Left ventricle myocardium inferior (tissue), 1 donor: ENCODE measurements around the gene NTMT2. TPM values are rescaled to one million over a fixed set of nuclear protein-coding genes. Genes with fewer than 3 reads are reported as not detected.
"Not testable (repeated sequence)": the region's sequence is repeated elsewhere in the genome, so short reads cannot be mapped to it uniquely, and the experiment has no call there.

Source experiments
- DNase-seq: peaks from one replicate; pipeline ENCODE4 v3.0.0-alpha.2; 2020
- H3K27ac ChIP-seq: fragments of 200-600 bp; replicated peaks from 2 replicates; pipeline ENCODE4 v1.8.0; 2021
- H3K27me3 ChIP-seq: fragments of 200-600 bp; 2 replicates; pipeline ENCODE4 v1.8.0; 2021; ENCODE audit warnings: low read depth
- H3K36me3 ChIP-seq: fragments of 200-600 bp; 2 replicates; pipeline ENCODE4 v1.8.0; 2021
- H3K4me1 ChIP-seq: fragments of 200-600 bp; 2 replicates; pipeline ENCODE4 v1.8.0; 2021
- H3K4me3 ChIP-seq: fragments of 200-600 bp; 2 replicates; pipeline ENCODE4 v1.8.0; 2021; ENCODE audit warnings: mild to moderate bottlenecking, moderate library complexity
- H3K9me3 ChIP-seq: fragments of 200-600 bp; replicated peaks from 2 replicates; pipeline ENCODE4 v1.8.0; 2021
- intact Hi-C: fragments of 100-400 bp; cut with micrococcal nuclease; formaldehyde crosslinking; loops from one replicate; pipeline ENCODE4 v1.11.0; 2022
- long read RNA-seq: library from polyadenylated mRNA; unstranded; transcript quantifications from one replicate; pipeline ENCODE4 v2.0.0, GENCODE V29; 2021
- total RNA-seq: library from RNA; stranded (reverse); fragmentation: NEBNext Ultra II Directional; extraction: Animal tissue kit (Norgen Biotek cat#: 25700); gene quantifications from one replicate; pipeline ENCODE4 v1.2.1, GENCODE V29; 2021
- TF ChIP-seq, protein P1 (sequence below): fragments of 200-600 bp; IDR thresholded peaks from 2 replicates; pipeline ENCODE4 v1.8.0; 2021; ENCODE audit warnings: antibody characterized with exemption, mild to moderate bottlenecking, borderline replicate concordance
- donor health status: DM: no; HTN: yes; CAD: no; lungs with severe emphysema.

Gene NTMT2
- 5.7 TPM for total RNA-seq
- long read RNA-seq, partial matches to known transcripts: 0 of 12 reads
- long read RNA-seq, other reads (novel, unspliced or antisense): 8 of 12 reads

- TF ChIP-seq, protein P1, sequence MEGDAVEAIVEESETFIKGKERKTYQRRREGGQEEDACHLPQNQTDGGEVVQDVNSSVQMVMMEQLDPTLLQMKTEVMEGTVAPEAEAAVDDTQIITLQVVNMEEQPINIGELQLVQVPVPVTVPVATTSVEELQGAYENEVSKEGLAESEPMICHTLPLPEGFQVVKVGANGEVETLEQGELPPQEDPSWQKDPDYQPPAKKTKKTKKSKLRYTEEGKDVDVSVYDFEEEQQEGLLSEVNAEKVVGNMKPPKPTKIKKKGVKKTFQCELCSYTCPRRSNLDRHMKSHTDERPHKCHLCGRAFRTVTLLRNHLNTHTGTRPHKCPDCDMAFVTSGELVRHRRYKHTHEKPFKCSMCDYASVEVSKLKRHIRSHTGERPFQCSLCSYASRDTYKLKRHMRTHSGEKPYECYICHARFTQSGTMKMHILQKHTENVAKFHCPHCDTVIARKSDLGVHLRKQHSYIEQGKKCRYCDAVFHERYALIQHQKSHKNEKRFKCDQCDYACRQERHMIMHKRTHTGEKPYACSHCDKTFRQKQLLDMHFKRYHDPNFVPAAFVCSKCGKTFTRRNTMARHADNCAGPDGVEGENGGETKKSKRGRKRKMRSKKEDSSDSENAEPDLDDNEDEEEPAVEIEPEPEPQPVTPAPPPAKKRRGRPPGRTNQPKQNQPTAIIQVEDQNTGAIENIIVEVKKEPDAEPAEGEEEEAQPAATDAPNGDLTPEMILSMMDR: no peak
- Histone ChIP-seq H3K4me3 (peak within 1 kb of the TSS; percentile 53), H3K4me1 (peaks cover 21% of the 10 kb centered on the region), H3K27me3 (no peaks in the 10 kb centered on the region), H3K9me3 (peaks cover 12% of the 10 kb centered on the region), H3K36me3 (no peaks in the 10 kb centered on the region), H3K27ac (peak within 1 kb of the TSS; percentile 81)
- DNase-seq: peak; percentile 61
- intact Hi-C loops: no loop called here
Measured at GRCh38 chr1:170145770-170146676, at the start of gene NTMT2. NTMT2 (plus strand) TSS chr1:170145959; CDS start chr1:170146108, 149 bp downstream.

GRCh38 chr1:170095976-170096748 is 49.6 kb upstream of the NTMT2 start:
- TF ChIP-seq, protein P1: no peak
- no peak for DNase-seq

DNA sequence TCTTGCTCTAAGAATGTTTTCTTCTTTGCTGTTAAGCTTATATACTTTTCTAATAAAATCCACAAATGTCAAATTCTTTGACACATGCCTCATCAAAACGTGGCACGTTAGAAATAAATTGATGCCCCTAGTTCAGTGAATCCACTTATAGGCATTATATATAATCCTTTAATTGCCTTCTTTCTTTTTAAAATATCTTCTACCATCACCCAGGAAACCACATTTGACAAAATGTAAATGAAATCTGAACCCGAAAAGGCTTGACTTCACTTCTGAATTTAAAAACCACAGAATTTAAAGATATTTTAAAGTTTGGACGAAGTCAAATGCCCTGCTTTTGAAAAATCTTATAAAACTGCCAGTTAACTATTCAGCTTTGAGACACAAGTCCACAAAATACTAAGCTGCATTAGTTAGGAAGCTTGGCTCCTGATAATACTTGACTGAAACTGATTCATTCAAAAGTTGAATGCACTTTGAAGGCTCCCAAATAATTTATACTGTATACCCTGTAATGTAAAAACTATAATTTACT is 48.9 kb upstream of the NTMT2 start:
- no peaks in the 10 kb centered on the region for H3K27me3 ChIP-seq
- intact Hi-C loops: no loop called here
- TF ChIP-seq, protein P1: no peak
- H3K9me3 ChIP-seq: no peaks in the 10 kb centered on the region
- DNase-seq: no peak
- no peak overlapping the region for H3K4me3 ChIP-seq
- H3K4me1 ChIP-seq: no peaks in the 10 kb centered on the region
- no peaks in the 10 kb centered on the region for H3K36me3 ChIP-seq
- H3K27ac ChIP-seq: no peak overlapping the region

More at GRCh38 chr1:170095976-170096748, 49.6 kb upstream of the NTMT2 start:
- H3K36me3 ChIP-seq: no peaks in the 10 kb centered on the region
- no peaks in the 10 kb centered on the region for H3K27me3 ChIP-seq
- no peak overlapping the region for H3K27ac ChIP-seq
- no peaks in the 10 kb centered on the region for H3K9me3 ChIP-seq
- no peaks in the 10 kb centered on the region for H3K4me1 ChIP-seq
- H3K4me3 ChIP-seq: no peak overlapping the region
- intact Hi-C loops: no loop called here

DNA sequence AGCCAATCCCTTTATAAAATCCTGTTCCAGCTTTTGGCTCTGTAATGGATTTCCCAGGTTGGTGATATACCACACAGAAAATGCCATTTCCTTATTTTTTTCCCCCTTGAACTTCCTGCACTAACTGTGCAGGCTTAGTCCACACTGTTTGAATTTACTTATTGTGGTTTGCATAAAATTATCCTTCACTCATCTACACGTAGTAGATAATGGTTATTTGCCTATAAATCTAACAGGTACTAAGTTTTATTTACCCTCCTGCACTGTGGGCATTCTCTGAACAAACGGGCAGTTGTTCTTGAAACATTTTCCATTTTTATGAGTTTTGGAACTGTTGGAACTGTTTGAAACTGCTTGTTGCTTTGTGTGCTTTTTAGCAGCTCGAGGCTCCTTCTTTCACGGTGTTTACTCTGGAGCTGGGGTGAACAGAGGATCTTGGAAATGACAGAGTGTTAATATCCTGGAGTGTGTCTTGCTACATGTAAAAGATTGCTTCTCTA is 48.3 kb upstream of the NTMT2 start:
- TF ChIP-seq, protein P1: no peak
- intact Hi-C loops: no loop called here

GRCh38 chr1:170113140-170113539 is 32.6 kb upstream of the NTMT2 start:
- H3K27me3 ChIP-seq, DNase-seq, H3K4me1 ChIP-seq, H3K4me3 ChIP-seq, H3K9me3 ChIP-seq, H3K36me3 ChIP-seq, H3K27ac ChIP-seq, intact Hi-C loops: not testable (repeated sequence)

More for the DNA sequence above, 48.3 kb upstream of the NTMT2 start:
- Histone ChIP-seq H3K9me3 (no peaks in the 10 kb centered on the region), H3K4me3 (no peak overlapping the region), H3K27ac (no peak overlapping the region), H3K4me1 (no peaks in the 10 kb centered on the region), H3K27me3 (no peaks in the 10 kb centered on the region), H3K36me3 (no peaks in the 10 kb centered on the region)
- DNase-seq: no peak
